Peyer's patch (tissue), 4 donors: Measurements from ENCODE around the gene PPP2R2C. TPM values are rescaled to one million over a fixed set of nuclear protein-coding genes. Genes with fewer than 3 reads are reported as not detected.

Experiments
- DNase-seq, 3 donors: peaks; one replicate each; pipeline ENCODE4 v3.0.0-alpha.2; 2017 to 2019
- H3K27ac ChIP-seq, 4 donors: fragments of 200-600 bp; sonication (generic); one replicate each; pipeline ENCODE4 v1.5.1; 2016 to 2019
- H3K27me3 ChIP-seq, 2 donors: fragments of 200-600 bp; sonication (generic); one replicate each; pipeline ENCODE4 v1.5.1; 2019
- H3K36me3 ChIP-seq, 3 donors: fragments of 200-600 bp; sonication (generic); one replicate each; pipeline ENCODE4 v1.5.1; 2016 to 2019
- H3K4me1 ChIP-seq, 4 donors: fragments of 200-600 bp; sonication (generic); one replicate each; pipeline ENCODE4 v1.5.1; 2016 to 2019
- H3K4me3 ChIP-seq, 4 donors: fragments of 200-600 bp; sonication (generic); 1 replicate in 3 of 4; 2 replicates in 1 of 4; pipeline ENCODE4 v1.5.1; 2016 to 2019; ENCODE audit warnings: mild to moderate bottlenecking in 1 of 4
- H3K9me3 ChIP-seq, 4 donors: fragments of 200-600 bp; sonication (generic); one replicate each; pipeline ENCODE4 v1.5.1; 2016 to 2019; ENCODE audit warnings: mild to moderate bottlenecking in 1 of 4
- CTCF ChIP-seq, 6 experiments: fragments of 450-650 bp in 4 of 6; fragments of 200-600 bp in 2 of 6; sonication (generic) in 1 of 6; IDR thresholded peaks; one replicate each; pipeline ENCODE4 v1.5.1; 2017 to 2019; ENCODE audit warnings: antibody characterized with exemption in 6 of 6, mild to moderate bottlenecking in 3 of 6, moderate library complexity in 1 of 6
- POLR2A ChIP-seq, 2 donors: fragments of 450-650 bp; IDR thresholded peaks; one replicate each; pipeline ENCODE4 v1.5.1; 2017; ENCODE audit warnings: antibody characterized with exemption in 2 of 2, mild to moderate bottlenecking in 2 of 2, moderate library complexity in 2 of 2
- total RNA-seq, 4 donors: library from RNA; depleted of rRNA; stranded (reverse); fragments of >200 nt; gene quantifications; one replicate each; pipeline ENCODE4 v1.1.0, GENCODE V29; 2016

Gene PPP2R2C
- total RNA-seq, 4 donors from 2014 or later, result 0.27 to 4.1 TPM; not detected in 2

- Histone ChIP-seq H3K9me3 (no peaks in the 10 kb centered on the region), H3K27me3 (no peaks in the 10 kb centered on the region), H3K4me3 (no peak overlapping the region), H3K4me1 (no peaks in the 10 kb centered on the region), H3K36me3 (no peaks in the 10 kb centered on the region), H3K27ac (no peak overlapping the region)
- no peak for DNase-seq
- TF ChIP-seq POLR2A (IDR thresholded peaks at IDR 0.05) (no peak), CTCF (IDR thresholded peaks at IDR 0.05) (no peak)
Observed at GRCh38 chr4:6415031-6415705, 57.2 kb downstream of the PPP2R2C start.

- H3K4me1 ChIP-seq, result no peaks in the 10 kb centered on the region
- H3K4me3 ChIP-seq, result no peak overlapping the region
- no peaks in the 10 kb centered on the region for H3K9me3 ChIP-seq
- no peak for TF ChIP-seq CTCF (IDR thresholded peaks at IDR 0.05)
- no peak for TF ChIP-seq POLR2A (IDR thresholded peaks at IDR 0.05)
- H3K36me3 ChIP-seq, result no peaks in the 10 kb centered on the region
- H3K27ac ChIP-seq, result no peak overlapping the region
- no peaks in the 10 kb centered on the region for H3K27me3 ChIP-seq
- no peak for DNase-seq
Observed at GRCh38 chr4:6414578-6414977, 57.8 kb downstream of the PPP2R2C start.

- TF ChIP-seq CTCF (IDR thresholded peaks at IDR 0.05), result no peak
- TF ChIP-seq POLR2A (IDR thresholded peaks at IDR 0.05), result no peak
- Histone ChIP-seq H3K36me3 (no peaks in the 10 kb centered on the region), H3K9me3 (no peaks in the 10 kb centered on the region), H3K4me1 (no peaks in the 10 kb centered on the region), H3K4me3 (no peak overlapping the region), H3K27ac (no peak overlapping the region), H3K27me3 (no peaks in the 10 kb centered on the region)
- DNase-seq, result no peak
Observed at GRCh38 chr4:6410664-6411063, 61.8 kb downstream of the PPP2R2C start.

- H3K27ac ChIP-seq, result no peak overlapping the region
- no peaks in the 10 kb centered on the region for H3K9me3 ChIP-seq
- no peak overlapping the region for H3K4me3 ChIP-seq
- DNase-seq, result peak in 1 of 3 donors; percentile 9
- H3K27me3 ChIP-seq, result no peaks in the 10 kb centered on the region
- H3K36me3 ChIP-seq, result no peaks in the 10 kb centered on the region
- H3K4me1 ChIP-seq, result no peaks in the 10 kb centered on the region
- TF ChIP-seq CTCF (IDR thresholded peaks at IDR 0.05) (no peak), POLR2A (IDR thresholded peaks at IDR 0.05) (no peak)
Observed at GRCh38 chr4:6410068-6410467, 62.3 kb downstream of the PPP2R2C start.

- Histone ChIP-seq H3K27ac (no peak overlapping the region), H3K36me3 (no peaks in the 10 kb centered on the region), H3K27me3 (no peaks in the 10 kb centered on the region), H3K4me3 (no peak overlapping the region), H3K4me1 (no peaks in the 10 kb centered on the region), H3K9me3 (no peaks in the 10 kb centered on the region)
- DNase-seq, result peak in 1 of 3 donors; percentile 15
- TF ChIP-seq CTCF (IDR thresholded peaks at IDR 0.05), result no peak
- no peak for TF ChIP-seq POLR2A (IDR thresholded peaks at IDR 0.05)
Observed at GRCh38 chr4:6409381-6409780, 63.0 kb downstream of the PPP2R2C start.
